ENCODE data around the gene ABHD2.

ABHD2 gene

GRCh38 chr15:89105147-89105546 lies 16.9 kb downstream of the ABHD2 start:
- ChIA-PET CTCF (interaction anchor here (0.9 to 1.1 kb wide), 3 partner anchors 25 to 72 kb away, joined by 3 to 4 read pairs (median 3); no protein-coding TSS in a partner anchor), POLR2A (interaction anchor here (1.0 kb wide), 2 partner anchors 9 to 17 kb away, joined by 3 to 4 read pairs; partner anchors contain the start of gene ABHD2)
- no peak for DNase-seq (ENCODE audit: extremely low spot score)
- TF ChIP-seq FOXK2 (IDR thresholded peaks at IDR 0.05), result no peak
- TF ChIP-seq NFRKB (IDR thresholded peaks at IDR 0.05), result no peak
- no peak for TF ChIP-seq ZNF384 (IDR thresholded peaks at IDR 0.05)
- TF ChIP-seq FOXA1 (IDR thresholded peaks at IDR 0.05), result no peak
- no peak for TF ChIP-seq CTBP1 (IDR thresholded peaks at IDR 0.05; ENCODE audit: borderline replicate concordance)
- TF ChIP-seq FOXM1 (IDR thresholded peaks at IDR 0.05; ENCODE audit: borderline replicate concordance), result no peak
- TF ChIP-seq L3MBTL2 (conservative IDR thresholded peaks at IDR 0.05), result no peak
- TF ChIP-seq ARNT (IDR thresholded peaks at IDR 0.05), result no peak
- no peak for TF ChIP-seq SP1 (IDR thresholded peaks at IDR 0.05)
- TF ChIP-seq ELF4 (IDR thresholded peaks at IDR 0.05), result no peak
- no peak for TF ChIP-seq PKNOX1 (IDR thresholded peaks at IDR 0.05)
- no peak for TF ChIP-seq TARDBP (IDR thresholded peaks at IDR 0.05)
- TF ChIP-seq BHLHE40 (IDR thresholded peaks at IDR 0.05; ENCODE audit: borderline replicate concordance), result no peak
- TF ChIP-seq LEF1 (IDR thresholded peaks at IDR 0.05; ENCODE audit: borderline replicate concordance), result no peak
- TF ChIP-seq HDGF (IDR thresholded peaks at IDR 0.05; ENCODE audit: borderline replicate concordance), result no peak

GRCh38 chr15:89106200-89106599 lies 17.9 kb downstream of the ABHD2 start:
- DNase-seq (ENCODE audit: extremely low spot score), result no peak
- CTCF ChIA-PET, result no interaction called here
- POLR2A ChIA-PET, result no interaction called here
- TF ChIP-seq BHLHE40 (IDR thresholded peaks at IDR 0.05; ENCODE audit: borderline replicate concordance) (no peak), L3MBTL2 (conservative IDR thresholded peaks at IDR 0.05) (no peak), ARNT (IDR thresholded peaks at IDR 0.05) (no peak), PKNOX1 (IDR thresholded peaks at IDR 0.05) (no peak), FOXA1 (IDR thresholded peaks at IDR 0.05) (no peak), ELF4 (IDR thresholded peaks at IDR 0.05) (no peak), CTBP1 (IDR thresholded peaks at IDR 0.05; ENCODE audit: borderline replicate concordance) (no peak), FOXK2 (IDR thresholded peaks at IDR 0.05) (no peak), NFRKB (IDR thresholded peaks at IDR 0.05) (no peak), ZNF384 (IDR thresholded peaks at IDR 0.05) (no peak), SUZ12 (IDR thresholded peaks at IDR 0.05) (no peak)

GRCh38 chr15:89107984-89108383 lies 19.7 kb downstream of the ABHD2 start:
- DNase-seq (ENCODE audit: extremely low spot score), result no peak
- TF ChIP-seq FOXA1 (IDR thresholded peaks at IDR 0.05) (no peak), TARDBP (IDR thresholded peaks at IDR 0.05) (no peak), FOXM1 (IDR thresholded peaks at IDR 0.05; ENCODE audit: borderline replicate concordance) (no peak), L3MBTL2 (conservative IDR thresholded peaks at IDR 0.05) (no peak), PKNOX1 (IDR thresholded peaks at IDR 0.05) (no peak), BHLHE40 (IDR thresholded peaks at IDR 0.05; ENCODE audit: borderline replicate concordance) (no peak), ARNT (IDR thresholded peaks at IDR 0.05) (no peak), FOXK2 (IDR thresholded peaks at IDR 0.05) (no peak), CTBP1 (IDR thresholded peaks at IDR 0.05; ENCODE audit: borderline replicate concordance) (no peak), ELF4 (IDR thresholded peaks at IDR 0.05) (no peak)
- CTCF ChIA-PET, result interaction anchor here (1.6 kb wide), 1 partner anchor 10 kb away, joined by 3 read pairs; no protein-coding TSS in a partner anchor
- POLR2A ChIA-PET, result no interaction called here

GRCh38 chr15:89108835-89109234 lies 20.6 kb downstream of the ABHD2 start:
- TF ChIP-seq NFRKB (IDR thresholded peaks at IDR 0.05) (no peak), TARDBP (IDR thresholded peaks at IDR 0.05) (no peak), FOXM1 (IDR thresholded peaks at IDR 0.05; ENCODE audit: borderline replicate concordance) (no peak), SP1 (IDR thresholded peaks at IDR 0.05) (no peak), CTBP1 (IDR thresholded peaks at IDR 0.05; ENCODE audit: borderline replicate concordance) (no peak), PKNOX1 (IDR thresholded peaks at IDR 0.05) (no peak), LEF1 (IDR thresholded peaks at IDR 0.05; ENCODE audit: borderline replicate concordance) (no peak), ELF4 (IDR thresholded peaks at IDR 0.05) (no peak), FOXK2 (IDR thresholded peaks at IDR 0.05) (no peak), L3MBTL2 (conservative IDR thresholded peaks at IDR 0.05) (no peak), BHLHE40 (IDR thresholded peaks at IDR 0.05; ENCODE audit: borderline replicate concordance) (no peak)
- no peak for DNase-seq (ENCODE audit: extremely low spot score)
- CTCF ChIA-PET, result interaction anchor here (0.7 kb wide), 1 partner anchor 12 kb away, joined by 4 read pairs; no protein-coding TSS in a partner anchor
- POLR2A ChIA-PET, result interaction anchor here (1.0 kb wide), 1 partner anchor 20 kb away, joined by 4 read pairs; the partner anchor contains the start of gene ABHD2

GRCh38 chr15:89109238-89109637 lies 21.0 kb downstream of the ABHD2 start:
- DNase-seq (ENCODE audit: extremely low spot score), result no peak
- TF ChIP-seq CTBP1 (IDR thresholded peaks at IDR 0.05; ENCODE audit: borderline replicate concordance) (no peak), TARDBP (IDR thresholded peaks at IDR 0.05) (no peak), HDGF (IDR thresholded peaks at IDR 0.05; ENCODE audit: borderline replicate concordance) (no peak)
- POLR2A ChIA-PET, result interaction anchor here (1.0 kb wide), 1 partner anchor 21 kb away, joined by 4 read pairs; the partner anchor contains the start of gene ABHD2
- CTCF ChIA-PET, result no interaction called here

- DNase-seq (ENCODE audit: extremely low spot score), result no peak
- ChIA-PET CTCF (interaction anchor here (0.6 kb wide), 1 partner anchor 9 kb away, joined by 5 read pairs; no protein-coding TSS in a partner anchor), POLR2A (no interaction called here)
- TF ChIP-seq CTBP1 (IDR thresholded peaks at IDR 0.05; ENCODE audit: borderline replicate concordance), result no peak
- TF ChIP-seq TARDBP (IDR thresholded peaks at IDR 0.05), result no peak
- TF ChIP-seq HDGF (IDR thresholded peaks at IDR 0.05; ENCODE audit: borderline replicate concordance), result no peak
- no peak for TF ChIP-seq FOXK2 (IDR thresholded peaks at IDR 0.05)
- no peak for TF ChIP-seq L3MBTL2 (conservative IDR thresholded peaks at IDR 0.05)
- TF ChIP-seq FOXA1 (IDR thresholded peaks at IDR 0.05), result no peak
- TF ChIP-seq SP1 (IDR thresholded peaks at IDR 0.05), result no peak
- TF ChIP-seq LEF1 (IDR thresholded peaks at IDR 0.05; ENCODE audit: borderline replicate concordance), result no peak
- no peak for TF ChIP-seq BHLHE40 (IDR thresholded peaks at IDR 0.05; ENCODE audit: borderline replicate concordance)
- TF ChIP-seq ELF4 (IDR thresholded peaks at IDR 0.05), result no peak
- TF ChIP-seq FOXM1 (IDR thresholded peaks at IDR 0.05; ENCODE audit: borderline replicate concordance), result no peak
- TF ChIP-seq SUZ12 (IDR thresholded peaks at IDR 0.05), result no peak
- no peak for TF ChIP-seq ARNT (IDR thresholded peaks at IDR 0.05)
- TF ChIP-seq PKNOX1 (IDR thresholded peaks at IDR 0.05), result no peak
- no peak for TF ChIP-seq NFRKB (IDR thresholded peaks at IDR 0.05)
- no peak for TF ChIP-seq ZNF384 (IDR thresholded peaks at IDR 0.05)
Observed at GRCh38 chr15:89110060-89110459, 21.8 kb downstream of the ABHD2 start.
